ENCODE data around the gene RRP9. TPM values are rescaled to one million over a fixed set of nuclear protein-coding genes. Genes with fewer than 3 reads are reported as not detected.
"Not testable (repeated sequence)": the region's sequence is repeated elsewhere in the genome, so short reads cannot be mapped to it uniquely, and the experiment has no call there.

Gene RRP9, protein sequence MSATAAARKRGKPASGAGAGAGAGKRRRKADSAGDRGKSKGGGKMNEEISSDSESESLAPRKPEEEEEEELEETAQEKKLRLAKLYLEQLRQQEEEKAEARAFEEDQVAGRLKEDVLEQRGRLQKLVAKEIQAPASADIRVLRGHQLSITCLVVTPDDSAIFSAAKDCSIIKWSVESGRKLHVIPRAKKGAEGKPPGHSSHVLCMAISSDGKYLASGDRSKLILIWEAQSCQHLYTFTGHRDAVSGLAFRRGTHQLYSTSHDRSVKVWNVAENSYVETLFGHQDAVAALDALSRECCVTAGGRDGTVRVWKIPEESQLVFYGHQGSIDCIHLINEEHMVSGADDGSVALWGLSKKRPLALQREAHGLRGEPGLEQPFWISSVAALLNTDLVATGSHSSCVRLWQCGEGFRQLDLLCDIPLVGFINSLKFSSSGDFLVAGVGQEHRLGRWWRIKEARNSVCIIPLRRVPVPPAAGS
- 10 to 100 TPM; 18.0 to 22.6 (median 20.3) TPM for polyA plus RNA-seq (ENCODE audit: insufficient read length in 3 of 3)
- long read RNA-seq, donor 1, partial matches to known transcripts: 0 of 1 reads
- long read RNA-seq, donor 1, other reads (novel, unspliced or antisense): 0 of 1 reads
- long read RNA-seq, donor 2, transcript RRP9-201 (15 exons, 1,578 nt): major isoform, 5 of 5 reads
- long read RNA-seq, donor 2, partial matches to known transcripts: 0 of 5 reads
- long read RNA-seq, donor 2, other reads (novel, unspliced or antisense): 0 of 5 reads
- long read RNA-seq, donor 3, transcript RRP9-201 (15 exons, 1,578 nt): major isoform, 10 of 10 reads
- long read RNA-seq, donor 3, partial matches to known transcripts: 0 of 10 reads
- long read RNA-seq, donor 3, other reads (novel, unspliced or antisense): 0 of 10 reads
- long read RNA-seq, donor 4, transcript RRP9-201 (15 exons, 1,578 nt): major isoform, 11 of 19 reads
- long read RNA-seq, donor 4, partial matches to known transcripts: 8 of 19 reads
- long read RNA-seq, donor 4, other reads (novel, unspliced or antisense): 0 of 19 reads
- long read RNA-seq, donor 5: 0 reads
- long read RNA-seq, donor 6, partial matches to known transcripts: 0 of 4 reads
- long read RNA-seq, donor 6, other reads (novel, unspliced or antisense): 0 of 4 reads
- long read RNA-seq, donor 7, partial matches to known transcripts: 6 of 10 reads
- long read RNA-seq, donor 7, other reads (novel, unspliced or antisense): 0 of 10 reads
- long read RNA-seq, donor 8, transcript RRP9-201 (15 exons, 1,578 nt): major isoform, 7 of 7 reads
- long read RNA-seq, donor 8, partial matches to known transcripts: 0 of 7 reads
- long read RNA-seq, donor 8, other reads (novel, unspliced or antisense): 0 of 7 reads
- long read RNA-seq, donor 9, partial matches to known transcripts: 0 of 4 reads
- long read RNA-seq, donor 9, other reads (novel, unspliced or antisense): 0 of 4 reads
- long read RNA-seq, donor 10, transcript RRP9-201 (15 exons, 1,578 nt): major isoform, 5 of 10 reads
- long read RNA-seq, donor 10, partial matches to known transcripts: 5 of 10 reads
- long read RNA-seq, donor 10, other reads (novel, unspliced or antisense): 0 of 10 reads
- long read RNA-seq, donor 11, partial matches to known transcripts: 0 of 4 reads
- long read RNA-seq, donor 11, other reads (novel, unspliced or antisense): 0 of 4 reads
- long read RNA-seq, donor 12, partial matches to known transcripts: 0 of 1 reads
- long read RNA-seq, donor 12, other reads (novel, unspliced or antisense): 0 of 1 reads
- long read RNA-seq, donor 13, transcript RRP9-201 (15 exons, 1,578 nt): major isoform, 11 of 11 reads
- long read RNA-seq, donor 13, partial matches to known transcripts: 0 of 11 reads
- long read RNA-seq, donor 13, other reads (novel, unspliced or antisense): 0 of 11 reads
- long read RNA-seq, donor 14, transcript RRP9-201 (15 exons, 1,578 nt): major isoform, 7 of 7 reads
- long read RNA-seq, donor 14, partial matches to known transcripts: 0 of 7 reads
- long read RNA-seq, donor 14, other reads (novel, unspliced or antisense): 0 of 7 reads
- long read RNA-seq, donor 15, partial matches to known transcripts: 0 of 1 reads
- long read RNA-seq, donor 15, other reads (novel, unspliced or antisense): 0 of 1 reads
- long read RNA-seq, donor 16, transcript RRP9-201 (15 exons, 1,578 nt): major isoform, 12 of 26 reads
- long read RNA-seq, donor 16, partial matches to known transcripts: 14 of 26 reads
- long read RNA-seq, donor 16, other reads (novel, unspliced or antisense): 0 of 26 reads

DNA sequence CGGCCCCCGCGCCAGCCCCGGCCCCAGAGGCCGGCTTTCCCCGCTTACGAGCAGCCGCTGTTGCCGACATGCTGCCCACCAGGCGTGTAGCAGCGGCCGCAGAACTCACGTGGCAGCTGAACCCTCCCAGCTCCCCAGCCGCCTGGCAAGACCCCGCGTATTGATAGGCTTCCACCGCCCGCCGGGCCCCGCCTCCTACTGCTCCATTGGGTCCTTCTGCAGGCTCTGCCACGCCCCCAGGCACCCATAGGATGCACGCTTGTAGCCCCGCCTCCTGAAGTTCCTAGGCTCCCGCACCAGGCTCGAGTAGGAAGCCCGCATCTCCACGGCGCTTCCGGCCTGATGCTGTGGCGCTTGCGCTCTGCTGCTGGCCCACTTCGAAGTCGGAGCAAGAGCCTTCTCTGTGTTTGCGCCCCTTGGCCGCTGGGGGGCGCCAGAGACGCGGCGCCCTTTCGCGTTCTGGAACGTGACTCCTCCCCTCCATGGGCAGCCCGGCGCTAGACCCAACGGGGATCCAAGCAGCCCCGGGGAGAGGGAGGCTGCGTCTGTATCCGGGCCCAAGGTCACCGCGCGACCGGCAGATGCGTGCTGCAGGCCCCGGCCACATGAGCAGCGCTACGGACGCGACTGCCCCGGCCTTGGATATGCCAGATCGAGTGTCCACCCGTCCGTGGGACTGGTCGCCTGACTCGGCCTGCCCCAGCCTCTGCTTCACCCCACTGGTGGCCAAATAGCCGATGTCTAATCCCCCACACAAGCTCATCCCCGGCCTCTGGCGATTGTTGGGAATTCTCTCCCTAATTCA is at the start of gene RRP9, which contains the start of gene PARP3:
RRP9 (minus strand) TSS at position 107 of the 805 bp plus-strand sequence; CDS start at position 70, 37 bp downstream.
PARP3 (plus strand) TSS at position 566 of the 805 bp plus-strand sequence. CDS start 993 bp downstream, outside the sequence.
- peak; percentile 98 to 100 (median 100) for DNase-seq (ENCODE audit: extremely low read depth in 1 of 11, low read depth in 9 of 11, low spot score in 4 of 11)

DNA sequence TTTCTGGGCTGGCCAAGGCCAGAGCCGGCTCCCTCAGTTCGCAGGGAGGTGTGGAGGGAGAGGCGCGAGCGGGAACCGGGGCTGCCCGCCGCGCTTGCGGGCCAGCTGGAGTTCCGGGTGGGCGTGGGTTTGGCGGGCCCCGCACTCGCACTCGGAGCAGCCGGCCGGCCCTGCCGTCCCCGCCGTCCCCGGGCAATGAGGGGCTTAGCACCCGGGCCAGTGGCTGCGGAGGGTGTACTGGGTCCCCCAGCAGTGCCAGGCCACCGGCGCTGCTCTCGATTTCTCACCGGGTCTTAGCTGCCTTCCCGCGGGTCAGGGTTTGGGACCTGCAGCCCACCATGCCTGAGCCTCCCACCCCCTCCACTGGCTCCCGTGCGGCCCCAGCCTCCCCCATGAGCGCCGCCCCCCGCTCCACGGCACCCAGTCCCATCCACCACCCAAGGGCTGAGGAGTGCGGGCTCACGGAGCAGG is 48.8 kb upstream of the RRP9 start:
- DNase-seq (ENCODE audit: extremely low read depth in 1 of 11, low read depth in 9 of 11, low spot score in 4 of 11): not testable (repeated sequence)

DNA sequence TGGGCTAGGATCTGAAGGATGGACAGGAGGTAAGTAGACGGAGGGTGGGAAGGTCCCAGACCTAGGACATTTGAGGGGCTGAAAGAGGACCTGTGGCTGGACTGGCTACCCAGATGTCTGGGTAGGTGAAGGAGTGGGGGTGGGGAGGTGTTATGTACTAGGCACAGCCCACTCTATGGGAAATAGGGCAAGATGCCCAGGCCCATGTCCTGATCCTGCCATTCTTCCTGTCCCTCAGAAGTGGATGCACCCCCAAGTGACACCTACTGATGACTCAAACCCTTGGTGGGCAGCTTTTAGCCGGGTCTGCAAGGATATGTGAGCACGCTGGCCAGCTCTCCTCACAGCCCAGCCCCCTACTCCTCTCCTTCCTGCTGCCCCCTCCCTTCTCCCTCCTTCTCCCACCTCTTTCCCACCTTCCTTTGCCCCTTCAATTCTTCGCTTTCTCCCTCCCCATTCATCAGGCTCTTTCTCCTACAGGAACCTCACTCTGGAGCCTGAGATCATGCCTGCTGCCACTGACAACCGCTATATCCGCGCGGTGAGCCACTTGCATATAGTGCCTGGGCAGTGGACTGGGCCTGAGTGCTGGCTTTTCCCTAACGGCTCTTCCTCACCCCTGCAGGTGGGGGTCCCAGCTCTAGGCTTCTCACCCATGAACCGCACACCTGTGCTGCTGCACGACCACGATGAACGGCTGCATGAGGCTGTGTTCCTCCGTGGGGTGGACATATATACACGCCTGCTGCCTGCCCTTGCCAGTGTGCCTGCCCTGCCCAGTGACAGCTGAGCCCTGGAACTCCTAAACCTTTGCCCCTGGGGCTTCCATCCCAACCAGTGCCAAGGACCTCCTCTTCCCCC is 46.8 kb upstream of the RRP9 start:
- DNase-seq (ENCODE audit: extremely low read depth in 1 of 11, low read depth in 9 of 11, low spot score in 4 of 11): no peak

DNA sequence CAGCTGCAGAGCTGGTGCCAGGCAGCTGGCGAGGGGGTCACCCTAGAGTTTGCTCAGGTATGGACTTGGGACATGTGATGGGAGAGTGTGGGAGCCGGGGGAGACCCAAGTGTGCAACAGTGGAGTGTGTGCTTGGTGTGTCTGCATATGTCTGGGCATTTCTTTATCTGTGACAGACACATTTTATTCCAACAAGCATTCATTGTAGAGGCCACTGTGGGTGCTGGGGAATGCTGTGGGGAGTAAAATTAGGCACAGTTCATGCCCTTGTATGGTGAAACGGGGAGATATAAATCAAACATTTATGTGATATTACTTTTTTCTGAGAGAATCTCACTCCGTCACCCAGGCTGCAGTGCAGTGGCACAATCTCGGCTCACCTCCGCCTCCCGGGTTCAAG is 45.9 kb upstream of the RRP9 start:
- no peak for DNase-seq (ENCODE audit: extremely low read depth in 1 of 11, low read depth in 9 of 11, low spot score in 4 of 11)

DNA sequence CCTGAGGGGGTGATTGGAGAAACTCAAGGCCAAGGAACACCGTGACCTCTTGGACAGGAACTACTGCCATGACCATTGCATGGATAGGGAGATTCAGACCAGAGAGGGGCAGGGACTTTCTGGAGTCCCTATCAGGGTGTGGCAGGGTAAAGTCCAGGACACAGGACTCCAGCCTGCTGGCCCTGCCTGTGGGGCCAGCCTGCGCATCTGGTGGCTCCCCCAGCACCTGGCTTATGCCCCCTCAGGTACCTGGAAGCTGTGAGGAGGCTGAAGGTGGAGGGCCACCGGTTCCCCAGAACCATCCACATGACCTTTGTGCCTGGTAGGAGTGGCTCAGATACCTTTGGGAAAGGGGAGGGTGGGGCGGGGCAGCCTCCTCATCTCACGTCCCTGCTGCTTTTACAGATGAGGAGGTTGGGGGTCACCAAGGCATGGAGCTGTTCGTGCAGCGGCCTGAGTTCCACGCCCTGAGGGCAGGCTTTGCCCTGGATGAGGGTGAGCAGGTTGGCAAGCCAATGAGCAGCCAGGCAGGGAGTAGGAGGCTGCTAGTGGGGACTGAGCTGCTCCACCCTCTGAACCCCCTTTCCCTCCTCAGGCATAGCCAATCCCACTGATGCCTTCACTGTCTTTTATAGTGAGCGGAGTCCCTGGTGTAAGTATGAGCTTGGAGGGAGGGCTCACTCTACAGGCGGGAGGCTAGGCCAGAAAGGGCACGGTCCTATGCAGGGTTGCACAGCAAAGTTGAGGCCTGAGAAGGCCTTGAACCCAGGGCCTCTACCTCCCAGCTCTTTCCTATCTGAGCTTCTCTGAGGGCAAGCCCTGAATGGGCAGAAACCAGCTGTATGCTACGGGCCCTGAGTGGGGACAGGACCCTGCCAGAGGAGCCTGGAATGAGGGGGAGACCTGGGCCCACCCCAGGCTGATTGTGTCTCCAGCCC is 44.6 kb upstream of the RRP9 start:
- no peak for DNase-seq (ENCODE audit: extremely low read depth in 1 of 11, low read depth in 9 of 11, low spot score in 4 of 11)

DNA sequence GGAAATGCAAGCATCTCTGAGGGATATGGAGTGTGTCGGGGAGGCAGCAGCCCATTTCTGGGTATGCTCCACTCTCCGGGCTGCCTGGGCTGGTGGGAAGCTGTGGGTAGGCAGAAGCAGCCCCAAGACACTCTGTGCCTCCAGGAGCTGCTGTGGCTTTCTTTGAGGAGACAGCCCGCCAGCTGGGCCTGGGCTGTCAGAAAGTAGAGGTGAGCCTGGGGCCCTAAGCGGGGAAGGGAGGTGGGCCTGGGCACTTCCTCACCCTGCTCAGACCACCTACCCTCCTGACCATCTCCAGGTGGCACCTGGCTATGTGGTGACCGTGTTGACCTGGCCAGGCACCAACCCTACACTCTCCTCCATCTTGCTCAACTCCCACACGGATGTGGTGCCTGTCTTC is 43.4 kb upstream of the RRP9 start:
- no peak for DNase-seq (ENCODE audit: extremely low read depth in 1 of 11, low read depth in 9 of 11, low spot score in 4 of 11)

DNA sequence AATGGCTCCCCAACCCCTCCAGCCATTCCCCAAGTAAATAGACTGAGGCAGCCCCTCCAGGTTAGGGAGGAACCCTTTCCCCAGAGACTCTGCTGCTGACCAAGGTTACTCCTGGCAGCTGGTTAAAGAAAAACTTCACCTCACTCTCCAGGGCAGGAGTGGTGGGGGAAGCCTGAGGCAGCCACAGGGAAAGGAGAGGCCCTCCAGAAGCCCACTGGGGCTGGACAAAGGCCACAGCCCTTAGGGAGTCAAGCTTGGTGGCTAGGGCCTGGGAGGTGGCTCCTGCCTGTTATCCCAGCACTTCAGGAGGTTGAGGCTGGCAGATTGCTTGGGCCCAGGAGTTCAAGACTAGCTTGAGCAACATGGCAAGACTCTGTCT is 42.6 kb upstream of the RRP9 start:
- DNase-seq (ENCODE audit: extremely low read depth in 1 of 11, low read depth in 9 of 11, low spot score in 4 of 11): no peak

DNA sequence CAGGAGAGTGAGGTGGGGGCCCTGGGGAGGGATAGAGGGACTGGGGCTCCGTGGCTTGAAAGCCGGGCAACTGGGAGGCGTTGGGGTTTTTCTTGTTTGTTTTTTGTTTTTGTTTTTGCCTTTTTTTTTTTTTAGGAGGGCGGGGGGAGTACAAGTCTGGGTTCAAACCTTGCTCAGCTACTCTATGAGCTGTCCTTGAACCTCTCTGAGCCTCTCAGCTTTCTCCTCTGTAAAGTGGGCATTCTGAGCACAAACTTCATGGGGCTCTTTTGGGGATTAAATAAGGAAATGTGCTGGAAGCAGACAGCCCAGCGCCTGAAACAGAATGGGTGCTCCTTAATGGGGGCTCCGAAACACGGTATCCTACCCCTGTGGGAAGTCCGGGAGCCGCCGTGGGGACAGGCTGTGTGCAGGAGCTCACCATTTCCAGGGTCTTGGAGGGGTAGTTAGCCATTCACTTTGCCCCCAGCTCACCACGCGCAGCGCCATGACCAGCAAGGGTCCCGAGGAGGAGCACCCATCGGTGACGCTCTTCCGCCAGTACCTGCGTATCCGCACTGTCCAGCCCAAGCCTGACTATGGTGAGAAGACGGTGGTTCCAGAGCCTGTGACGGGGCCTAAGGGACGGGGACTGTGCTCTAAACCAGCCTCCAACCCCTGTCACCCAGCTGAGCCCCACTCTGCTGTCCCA is 42.0 kb upstream of the RRP9 start:
- DNase-seq (ENCODE audit: extremely low read depth in 1 of 11, low read depth in 9 of 11, low spot score in 4 of 11): no peak

DNA sequence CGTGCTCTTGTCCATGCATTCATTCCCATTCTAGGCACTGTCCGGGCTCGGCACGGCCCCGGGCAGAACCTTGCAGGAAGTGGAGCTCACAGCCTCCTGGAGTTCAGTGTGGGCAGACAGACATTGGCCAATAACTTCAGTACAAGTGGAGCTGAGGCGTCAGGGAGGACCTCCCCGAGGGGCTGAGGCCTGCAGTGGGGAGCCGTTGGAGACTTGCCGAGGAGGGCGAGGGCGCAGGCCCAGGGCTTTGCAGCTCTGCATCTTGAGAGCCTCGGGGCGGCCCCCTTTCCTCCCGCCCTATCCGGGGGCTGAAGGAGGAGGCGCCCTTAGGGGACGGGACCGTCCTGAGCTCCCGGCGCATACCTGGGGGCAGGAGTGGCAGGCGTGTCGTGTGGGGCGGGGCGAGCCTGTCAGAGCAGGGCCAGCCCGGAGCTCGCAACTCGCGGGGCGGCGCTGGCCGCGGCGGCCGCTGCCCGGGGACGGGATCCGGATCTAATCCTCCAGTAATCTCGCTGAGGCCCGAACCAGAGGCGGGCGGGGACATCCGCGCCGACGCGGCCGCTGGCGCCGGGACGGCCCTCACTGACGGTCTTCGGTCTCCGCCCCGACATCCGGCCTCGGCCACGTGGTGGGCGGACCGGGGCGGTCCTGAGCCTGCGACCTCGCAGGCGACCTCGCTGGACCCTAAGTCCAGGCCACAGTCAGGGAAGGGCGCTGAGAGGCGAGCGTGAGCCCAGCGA is 41.3 kb upstream of the RRP9 start, which contains the start of gene ACY1:
ACY1 (plus strand) TSS at position 698 of the 740 bp plus-strand sequence. CDS start 530 bp downstream, outside the sequence.
- peak in 7 of 11 donors; percentile 65 to 83 (median 77) for DNase-seq (ENCODE audit: extremely low read depth in 1 of 11, low read depth in 9 of 11, low spot score in 4 of 11)

DNA sequence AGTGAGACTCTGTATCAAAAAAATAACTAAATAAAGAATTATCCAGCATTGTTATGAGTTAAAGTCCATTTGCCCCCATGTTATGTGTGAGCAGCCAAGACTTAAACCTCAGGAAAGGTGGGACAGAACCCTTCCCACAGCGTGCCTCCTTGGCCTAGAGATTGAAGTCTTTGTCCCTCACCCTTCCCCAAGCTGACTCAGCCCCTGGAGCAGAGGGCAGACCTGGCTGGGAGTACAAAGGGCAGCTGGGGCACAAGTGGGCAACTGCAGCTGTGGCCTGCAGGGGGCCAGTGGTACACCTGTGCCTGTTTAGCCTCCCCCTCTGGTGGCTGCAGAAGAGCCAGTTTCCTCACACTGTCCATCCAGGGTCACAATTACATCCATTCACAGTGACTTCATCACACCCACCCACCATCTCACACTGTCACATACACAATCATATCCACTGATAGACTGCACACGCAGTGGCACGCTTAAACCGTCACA is 40.7 kb upstream of the RRP9 start:
- no peak for DNase-seq (ENCODE audit: extremely low read depth in 1 of 11, low read depth in 9 of 11, low spot score in 4 of 11)

DNA sequence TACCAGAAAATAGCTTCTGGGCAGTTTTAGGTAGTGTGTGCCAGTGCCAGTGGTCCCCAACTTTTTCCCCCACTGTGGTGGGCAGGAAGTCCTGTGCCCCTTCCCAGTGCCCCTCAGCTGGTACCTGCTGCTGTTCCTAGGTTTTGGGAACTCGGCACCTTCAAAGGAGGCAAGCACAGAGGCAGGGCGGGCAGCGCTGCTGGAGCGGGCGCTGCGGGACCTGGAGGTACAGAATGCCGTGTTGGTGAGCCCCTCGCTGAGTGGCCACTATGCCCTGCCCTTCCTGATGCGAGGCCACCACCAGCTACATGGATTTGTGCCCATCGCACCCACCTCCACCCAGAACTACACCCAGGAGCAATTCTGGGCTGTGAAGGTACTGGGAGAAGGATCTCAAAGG is 38.5 kb upstream of the RRP9 start:
- no peak for DNase-seq (ENCODE audit: extremely low read depth in 1 of 11, low read depth in 9 of 11, low spot score in 4 of 11)

DNA sequence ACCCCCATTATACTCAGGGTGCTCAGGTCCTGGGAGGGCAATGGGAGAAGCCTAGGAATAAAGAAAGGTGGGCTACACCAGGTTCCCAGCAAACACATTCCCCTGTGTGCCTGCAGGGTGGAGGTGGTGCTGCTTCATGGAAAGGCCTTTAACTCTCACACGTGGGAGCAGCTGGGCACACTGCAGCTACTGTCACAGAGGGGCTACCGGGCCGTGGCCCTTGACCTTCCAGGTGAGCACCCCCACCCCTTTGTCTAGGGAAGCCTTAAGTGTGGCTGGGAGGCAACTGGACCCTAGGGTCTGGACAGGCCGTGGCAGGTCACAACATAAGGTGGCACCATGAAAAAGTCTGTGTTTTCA is 36.4 kb upstream of the RRP9 start:
- no peak for DNase-seq (ENCODE audit: extremely low read depth in 1 of 11, low read depth in 9 of 11, low spot score in 4 of 11)
